Endothelial cell of umbilical vein (primary cell): Measurements from ENCODE around the gene MEIOB. TPM values are rescaled to one million over a fixed set of nuclear protein-coding genes. Genes with fewer than 3 reads are reported as not detected.

ENCODE experiments used
- BruUV-seq: library from RNA; stranded (reverse); fragments of 400-500 nt; replicated peaks from 2 replicates; lab custom pipeline; 2021; lab: Mats Ljungman, UMichigan
- CTCF ChIA-PET: fragments of 300-600, 350-600 bp; sonication (Branson Sonifier 250); formaldehyde crosslinking; loops from one replicate; lab custom pipeline; 2021; ENCODE audit warnings: antibody characterized with exemption, inconsistent platforms; lab: Charles Lee
- POLR2A ChIA-PET: fragments of 300-600, 350-600 bp; sonication (Branson Sonifier 250); formaldehyde crosslinking; loops from one replicate; lab custom pipeline; 2021; ENCODE audit warnings: antibody characterized with exemption, inconsistent platforms; lab: Charles Lee
- DNase-seq: peaks from one replicate; pipeline ENCODE4 v3.0.0-alpha.2; 2011; ENCODE audit warnings: low read depth, low spot score
- FAIRE-seq: peaks from 2 replicates; lab custom pipeline; 2011; peaks lifted over from hg19 to GRCh38; lab: Jason Lieb, UNC
- H2AFZ ChIP-seq: 2 replicates; pipeline ENCODE4 v1.6.0; 2012; ENCODE audit warnings: low read depth, low read length, control low read depth, inconsistent platforms
- H3K27ac ChIP-seq: 2 replicates; pipeline ENCODE4 v1.5.1; 2011; ENCODE audit warnings: low read depth, mild to moderate bottlenecking, control low read depth, low read length, moderate library complexity; ENCODE audit not compliant: insufficient read depth
- H3K27me3 ChIP-seq, 2 experiments: 2 replicates each; pipeline versions ENCODE4 v1.6.0 to v1.6.1; 2011; ENCODE audit warnings: low read length in 2 of 2, mixed read lengths in 1 of 2; ENCODE audit not compliant: control insufficient read depth in 2 of 2, insufficient read depth in 2 of 2
- H3K36me3 ChIP-seq, 2 experiments: 2 replicates in 1 of 2; 3 replicates in 1 of 2; pipeline ENCODE4 v1.5.1; 2011; ENCODE audit warnings: low read length in 2 of 2, mild to moderate bottlenecking in 1 of 2, moderate library complexity in 1 of 2; ENCODE audit not compliant: control insufficient read depth in 2 of 2, insufficient read depth in 2 of 2; ENCODE audit errors: extremely low read depth in 1 of 2
- H3K4me1 ChIP-seq: 3 replicates; pipeline ENCODE4 v1.5.1; 2011; ENCODE audit warnings: mild to moderate bottlenecking, low read length; ENCODE audit not compliant: control insufficient read depth, insufficient read depth; ENCODE audit errors: extremely low read depth
- H3K4me2 ChIP-seq: 2 replicates; pipeline ENCODE4 v1.6.1; 2011; ENCODE audit warnings: low read length, control low read depth, mixed read lengths; ENCODE audit not compliant: insufficient read depth
- H3K4me3 ChIP-seq, 3 experiments: fragments of 200-600 bp in 1 of 3; sonication (generic), shearing (Covaris generic) in 1 of 3; replicated peaks in 1 of 3; 2 replicates each; pipeline ENCODE4 v1.5.1; 2011 to 2016; ENCODE audit warnings: control low read depth in 3 of 3, low read length in 3 of 3, mild to moderate bottlenecking in 2 of 3, inconsistent platforms in 1 of 3, low read depth in 1 of 3, moderate library complexity in 1 of 3; ENCODE audit not compliant: insufficient read depth in 1 of 3
- H3K79me2 ChIP-seq: 2 replicates; pipeline ENCODE4 v1.6.0; 2012; ENCODE audit warnings: low read length, inconsistent platforms; ENCODE audit not compliant: control insufficient read depth, insufficient read depth
- H3K9ac ChIP-seq: replicated peaks from 2 replicates; pipeline ENCODE3; 2011; ENCODE audit warnings: low read length, control low read depth; ENCODE audit not compliant: insufficient read depth; ENCODE audit errors: extremely low read depth
- H3K9me1 ChIP-seq: replicated peaks from 3 replicates; pipeline ENCODE4 v1.6.0; 2011; ENCODE audit warnings: mild to moderate bottlenecking, low read length; ENCODE audit not compliant: control insufficient read depth, insufficient read depth; ENCODE audit errors: extremely low read depth
- H3K9me3 ChIP-seq: replicated peaks from 2 replicates; pipeline ENCODE4 v1.5.1; 2012; ENCODE audit warnings: low read length, inconsistent platforms; ENCODE audit not compliant: control insufficient read depth, insufficient read depth
- H4K20me1 ChIP-seq: replicated peaks from 2 replicates; pipeline ENCODE3; 2011; ENCODE audit warnings: mild to moderate bottlenecking, low read length; ENCODE audit not compliant: control insufficient read depth, insufficient read depth; ENCODE audit errors: extremely low read depth
- EZH2 ChIP-seq: IDR thresholded peaks from 2 replicates; pipeline ENCODE4 v1.6.1; 2012; ENCODE audit warnings: borderline replicate concordance, low read depth, mild to moderate bottlenecking, moderate library complexity, low read length, inconsistent platforms; ENCODE audit not compliant: severe bottlenecking
- FOS ChIP-seq: IDR thresholded peaks from 2 replicates; pipeline ENCODE4 v1.6.1; 2011; ENCODE audit warnings: mild to moderate bottlenecking, low read length, moderate library complexity, borderline replicate concordance; ENCODE audit not compliant: insufficient read depth
- GATA2 ChIP-seq: IDR thresholded peaks from 2 replicates; pipeline ENCODE4 v1.7.0; 2011; ENCODE audit warnings: low read depth, mild to moderate bottlenecking, moderate library complexity, mixed read lengths, low read length; ENCODE audit not compliant: insufficient read length, insufficient read depth
- JUN ChIP-seq: IDR thresholded peaks from 2 replicates; pipeline ENCODE4 v1.6.1; 2011; ENCODE audit warnings: borderline replicate concordance, low read depth; ENCODE audit not compliant: insufficient read length, insufficient read depth
- MAX ChIP-seq: IDR thresholded peaks from 2 replicates; pipeline ENCODE4 v1.6.1; 2011; ENCODE audit not compliant: insufficient read depth, insufficient read length
- MYC ChIP-seq: IDR thresholded peaks from one replicate; pipeline ENCODE4 v1.6.1; 2011; ENCODE audit warnings: mild to moderate bottlenecking, low read depth, low read length
- POLR2A ChIP-seq: IDR thresholded peaks from 2 replicates; pipeline ENCODE4 v1.6.1; 2012; ENCODE audit warnings: low read depth, mild to moderate bottlenecking, control low read depth, low read length
- POLR2AphosphoS5 ChIP-seq: IDR thresholded peaks from 2 replicates; pipeline ENCODE4 v1.6.1; 2012; ENCODE audit warnings: low read depth, mild to moderate bottlenecking, control low read depth, low read length, moderate library complexity; ENCODE audit not compliant: insufficient read depth
- dilution Hi-C: fragments of 300-500 bp; cut with MboI; formaldehyde crosslinking; loops from one replicate; pipeline ENCODE4 v1.15.0; 2019; ENCODE audit warnings: low sequenced_read_pairs; ENCODE audit not compliant: extremely low pct_ligation_motif_present
- intact Hi-C: fragments of 100-400 bp; cut with micrococcal nuclease; formaldehyde crosslinking; loops from one replicate; pipeline ENCODE4 v1.10.0; 2022
- polyA plus RNA-seq, 4 experiments: library from polyadenylated mRNA; depleted of rRNA in 3 of 4; stranded (reverse) in 3 of 4; unstranded in 1 of 4; fragments of >200 nt; gene quantifications; 2 replicates each; pipeline versions ENCODE4 v1.2.1 to v1.2.3, GENCODE V29; 2011 to 2012; ENCODE audit warnings: missing spikeins in 1 of 4
- total RNA-seq: library from RNA; stranded (reverse); gene quantifications from 2 replicates; pipeline ENCODE4 v1.2.3, GENCODE V29; 2021
- TF ChIP-seq, protein P1 (sequence below), 2 donors: IDR thresholded peaks; 1 replicate in 1 of 2; 2 replicates in 1 of 2; pipeline ENCODE4 v1.5.1; 2011; ENCODE audit warnings: low read length in 2 of 2, mild to moderate bottlenecking in 2 of 2, moderate library complexity in 2 of 2, control low read depth in 1 of 2, inconsistent platforms in 1 of 2, low read depth in 1 of 2; ENCODE audit not compliant: insufficient read depth in 1 of 2; ENCODE audit errors: extremely low read depth in 1 of 2

The MEIOB gene
- total and polyA plus RNA-seq, 2 donors (not counting 3 experiments of a cell fraction or from before 2014, with no cell fraction given): 0.04 TPM; not detected in 1

DNA sequence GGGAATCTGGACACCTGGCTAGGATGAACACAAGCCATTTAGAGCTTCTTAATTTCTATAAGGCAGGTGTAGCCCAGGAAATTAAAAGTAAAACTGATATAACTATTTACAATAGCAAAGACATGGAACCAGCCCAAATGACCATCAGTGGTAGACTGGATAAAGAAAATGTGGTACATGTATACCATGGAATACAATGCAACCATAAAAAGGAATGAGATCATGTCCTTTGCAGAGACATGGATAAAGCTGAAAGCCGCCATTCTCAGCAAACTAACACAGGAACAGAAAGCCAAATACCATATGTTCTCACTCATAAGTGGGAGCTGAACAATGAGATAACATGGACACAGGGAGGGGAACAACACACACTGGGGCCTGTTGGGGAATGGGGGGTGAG lies 25.5 kb downstream of the MEIOB start:
- no peaks in the 10 kb centered on the region for H3K79me2 ChIP-seq

More for the DNA sequence above, 25.5 kb downstream of the MEIOB start:
- intact Hi-C loops: no loop called here
- no peaks in the 10 kb centered on the region for H3K4me1 ChIP-seq
- no peak for TF ChIP-seq FOS
- no peak for TF ChIP-seq EZH2
- no peak for TF ChIP-seq MAX
- TF ChIP-seq POLR2A: no peak
- TF ChIP-seq GATA2: no peak
- no peak for TF ChIP-seq POLR2AphosphoS5
- TF ChIP-seq, protein P1, sequence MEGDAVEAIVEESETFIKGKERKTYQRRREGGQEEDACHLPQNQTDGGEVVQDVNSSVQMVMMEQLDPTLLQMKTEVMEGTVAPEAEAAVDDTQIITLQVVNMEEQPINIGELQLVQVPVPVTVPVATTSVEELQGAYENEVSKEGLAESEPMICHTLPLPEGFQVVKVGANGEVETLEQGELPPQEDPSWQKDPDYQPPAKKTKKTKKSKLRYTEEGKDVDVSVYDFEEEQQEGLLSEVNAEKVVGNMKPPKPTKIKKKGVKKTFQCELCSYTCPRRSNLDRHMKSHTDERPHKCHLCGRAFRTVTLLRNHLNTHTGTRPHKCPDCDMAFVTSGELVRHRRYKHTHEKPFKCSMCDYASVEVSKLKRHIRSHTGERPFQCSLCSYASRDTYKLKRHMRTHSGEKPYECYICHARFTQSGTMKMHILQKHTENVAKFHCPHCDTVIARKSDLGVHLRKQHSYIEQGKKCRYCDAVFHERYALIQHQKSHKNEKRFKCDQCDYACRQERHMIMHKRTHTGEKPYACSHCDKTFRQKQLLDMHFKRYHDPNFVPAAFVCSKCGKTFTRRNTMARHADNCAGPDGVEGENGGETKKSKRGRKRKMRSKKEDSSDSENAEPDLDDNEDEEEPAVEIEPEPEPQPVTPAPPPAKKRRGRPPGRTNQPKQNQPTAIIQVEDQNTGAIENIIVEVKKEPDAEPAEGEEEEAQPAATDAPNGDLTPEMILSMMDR (IDR thresholded peaks at IDR 0.05; ENCODE audit: extremely low read depth in 1 of 2, insufficient read depth in 1 of 2, low read depth in 1 of 2, low read length in 2 of 2): no peak
- TF ChIP-seq JUN: no peak
- no peak for TF ChIP-seq MYC
- H2AFZ ChIP-seq: no peak overlapping the region
- POLR2A ChIA-PET: no interaction called here
- H3K36me3 ChIP-seq: no peaks in the 10 kb centered on the region
- H3K4me2 ChIP-seq: no peak overlapping the region
- DNase-seq (no peak), FAIRE-seq (no peak)
- CTCF ChIA-PET: interaction anchor here (0.9 kb wide), 1 partner anchor 63 kb away, joined by 3 read pairs; no protein-coding TSS in a partner anchor
- H3K27ac ChIP-seq: no peak overlapping the region
- H3K4me3 ChIP-seq: no peak overlapping the region
- peaks cover 2 to 4% of the 10 kb centered on the region in 2 experiments for H3K27me3 ChIP-seq
- dilution Hi-C loops: no loop called here
- H3K9ac ChIP-seq: no peak overlapping the region
- no peaks in the 10 kb centered on the region for H3K9me1 ChIP-seq
- no peaks in the 10 kb centered on the region for H3K9me3 ChIP-seq
- BruUV-seq: no TSS peak
- no peaks in the 10 kb centered on the region for H4K20me1 ChIP-seq
